Measurements from ENCODE around the gene DTD1. TPM values are rescaled to one million over a fixed set of nuclear protein-coding genes. Genes with fewer than 3 reads are reported as not detected.

The DTD1 gene
- total RNA-seq, 2 donors from 2014 or later = 8.9 to 16.1 TPM

GRCh38 chr20:18676396-18676795 is 88.5 kb downstream of the DTD1 start:
- no peak overlapping the region for H3K27ac ChIP-seq
- H3K36me3 ChIP-seq (replicated peaks in 1 of 2; ENCODE audit: insufficient read depth in 1 of 2, low read depth in 2 of 2) = no peaks in the 10 kb centered on the region
- no peak for TF ChIP-seq CTCF (IDR thresholded peaks at IDR 0.05)
- TF ChIP-seq POLR2A (IDR thresholded peaks at IDR 0.05) = no peak
- H3K9me3 ChIP-seq = no peaks in the 10 kb centered on the region
- no peaks in the 10 kb centered on the region for H3K27me3 ChIP-seq
- H3K4me1 ChIP-seq = no peaks in the 10 kb centered on the region
- 77 to 89% methylated on average over 7 of the region's 7 CpGs for WGBS, 2 donors
- no peak overlapping the region for H3K4me3 ChIP-seq
- no peak for ATAC-seq
- DNase-seq = no peak
- intact Hi-C loops (cut with DNase I) = no loop called here

GRCh38 chr20:18677126-18677525 is 89.3 kb downstream of the DTD1 start:
- no peak for DNase-seq

DNA sequence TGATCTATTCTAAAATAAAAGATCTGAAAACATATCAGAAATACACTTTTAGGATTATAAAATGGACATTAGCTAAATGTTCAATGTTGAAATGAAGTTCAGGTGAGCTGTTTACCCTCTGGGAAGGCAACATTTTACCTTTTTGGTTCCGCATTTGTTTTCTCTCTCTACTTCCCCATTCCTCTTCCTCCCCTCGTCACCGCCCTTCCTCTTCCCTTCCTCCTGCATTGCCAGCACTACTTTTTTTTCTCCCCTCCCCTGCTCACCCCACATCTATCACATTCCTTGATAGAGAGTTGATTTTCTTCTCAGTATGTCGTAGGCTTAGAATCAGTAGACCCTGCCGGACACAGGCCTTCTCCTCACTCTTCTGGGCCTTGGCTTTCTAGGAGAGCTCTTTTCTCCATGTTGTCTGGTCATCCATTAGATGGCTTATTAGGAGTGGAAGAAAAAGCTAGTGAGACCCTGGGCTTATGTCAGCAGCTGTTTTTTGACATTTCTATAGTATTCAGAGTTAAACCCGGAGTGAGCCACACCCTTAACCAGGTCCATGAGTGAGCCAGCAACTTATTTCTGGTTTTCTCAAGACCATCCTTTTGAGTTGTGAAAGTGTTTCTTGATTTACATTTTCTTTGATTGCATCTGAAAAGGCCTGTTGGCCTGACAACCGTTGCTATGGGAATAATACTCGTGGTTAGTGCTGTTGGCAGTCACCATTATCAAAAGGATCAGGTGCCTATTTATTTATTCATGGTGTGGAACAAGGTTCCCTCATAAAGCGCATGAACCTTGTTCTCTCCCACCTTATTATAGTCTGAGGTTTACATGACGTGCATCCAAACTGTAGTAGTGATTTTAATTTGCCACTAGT is 90.9 kb downstream of the DTD1 start:
- TF ChIP-seq CTCF (IDR thresholded peaks at IDR 0.05) = no peak
- ATAC-seq (no peak), DNase-seq (peak in 2 of 4 donors; percentile 8 to 17)
- WGBS, 2 donors = 57 to 77% methylated on average over 10 of the region's 10 CpGs
- no peak overlapping the region for H3K27ac ChIP-seq
- H3K4me3 ChIP-seq = no peak overlapping the region
- no peaks in the 10 kb centered on the region for H3K36me3 ChIP-seq (replicated peaks in 1 of 2; ENCODE audit: insufficient read depth in 1 of 2, low read depth in 2 of 2)
- intact Hi-C loops (cut with DNase I) = no loop called here
- no peaks in the 10 kb centered on the region for H3K9me3 ChIP-seq
- no peaks in the 10 kb centered on the region for H3K4me1 ChIP-seq
- H3K27me3 ChIP-seq = no peaks in the 10 kb centered on the region

More at GRCh38 chr20:18677126-18677525, 89.3 kb downstream of the DTD1 start:
- no peaks in the 10 kb centered on the region for H3K36me3 ChIP-seq (replicated peaks in 1 of 2; ENCODE audit: insufficient read depth in 1 of 2, low read depth in 2 of 2)
- no peaks in the 10 kb centered on the region for H3K4me1 ChIP-seq
- no peak overlapping the region for H3K27ac ChIP-seq
- intact Hi-C loops (cut with DNase I) = no loop called here
- 58 to 73% methylated on average over 4 of the region's 4 CpGs for WGBS, 2 donors
- no peak overlapping the region for H3K4me3 ChIP-seq
- H3K9me3 ChIP-seq = no peaks in the 10 kb centered on the region
- TF ChIP-seq CTCF (IDR thresholded peaks at IDR 0.05) = no peak
- TF ChIP-seq POLR2A (IDR thresholded peaks at IDR 0.05) = no peak
- no peaks in the 10 kb centered on the region for H3K27me3 ChIP-seq
- ATAC-seq = no peak

DNA sequence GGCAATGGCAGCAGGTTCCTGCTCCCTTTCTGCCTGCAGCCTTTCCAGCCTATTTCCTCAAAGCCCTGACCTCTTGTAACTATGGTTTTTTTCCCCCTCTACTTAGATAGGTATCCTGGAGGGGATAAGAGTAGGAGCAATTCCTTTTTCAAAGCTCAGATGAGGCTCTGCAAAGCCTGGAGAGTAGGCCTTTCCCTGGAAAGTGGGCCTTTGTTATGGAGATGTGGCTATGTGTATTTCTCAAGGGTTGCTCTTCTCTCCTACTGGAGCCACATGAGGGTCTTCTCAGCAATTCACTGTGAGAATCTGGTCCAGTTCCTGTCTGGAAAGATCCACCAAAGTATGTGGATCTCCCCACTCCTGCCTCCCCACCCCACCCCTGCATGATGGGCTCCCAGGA is 96.0 kb downstream of the DTD1 start:
- H3K27me3 ChIP-seq = no peaks in the 10 kb centered on the region
- H3K9me3 ChIP-seq = no peaks in the 10 kb centered on the region
- no peak overlapping the region for H3K4me3 ChIP-seq
- ATAC-seq (no peak), DNase-seq (no peak)
- H3K36me3 ChIP-seq (replicated peaks in 1 of 2; ENCODE audit: insufficient read depth in 1 of 2, low read depth in 2 of 2) = no peaks in the 10 kb centered on the region
- H3K27ac ChIP-seq = no peak overlapping the region
- intact Hi-C loops (cut with DNase I) = no loop called here
- no peaks in the 10 kb centered on the region for H3K4me1 ChIP-seq
- TF ChIP-seq POLR2A (IDR thresholded peaks at IDR 0.05) (no peak), CTCF (IDR thresholded peaks at IDR 0.05) (no peak)

DNA sequence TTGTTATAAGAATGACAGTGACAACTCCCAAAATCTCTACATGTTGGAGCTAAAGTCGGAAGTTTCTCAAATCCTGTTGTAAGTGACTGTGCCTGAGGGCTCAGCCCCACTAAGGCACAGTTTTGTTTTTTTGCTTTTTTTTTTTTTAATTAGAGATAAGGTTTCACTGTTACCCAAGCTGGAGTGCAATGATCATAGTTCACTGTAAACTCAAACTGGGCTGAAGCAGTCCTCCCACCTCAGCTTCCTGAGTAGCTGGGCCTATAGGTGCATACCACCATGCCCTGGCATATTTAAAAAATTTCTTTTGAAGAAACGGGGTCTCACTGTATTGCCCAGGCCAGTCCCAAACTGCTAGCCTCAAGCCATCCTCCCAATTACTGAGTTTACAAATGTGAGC is 96.9 kb downstream of the DTD1 start:
- ATAC-seq (no peak), DNase-seq (no peak)
- Histone ChIP-seq H3K9me3 (no peaks in the 10 kb centered on the region), H3K4me1 (no peaks in the 10 kb centered on the region), H3K36me3 (replicated peaks in 1 of 2; ENCODE audit: insufficient read depth in 1 of 2, low read depth in 2 of 2) (no peaks in the 10 kb centered on the region), H3K4me3 (no peak overlapping the region), H3K27me3 (no peaks in the 10 kb centered on the region), H3K27ac (no peak overlapping the region)
- 87 to 88% methylated on average over 2 of the region's 2 CpGs for WGBS, 2 donors
- intact Hi-C loops (cut with DNase I) = no loop called here
- TF ChIP-seq POLR2A (IDR thresholded peaks at IDR 0.05) (no peak), CTCF (IDR thresholded peaks at IDR 0.05) (no peak)
